GM21447 (cell line): Measurements from ENCODE around the gene ADCY4.

Experiments
- ATAC-seq: cut with Tn5 transposase; IDR thresholded peaks from one replicate; pipeline ENCODE4 v1.9.1; 2021; ENCODE audit not compliant: unreplicated experiment

ADCY4 gene

DNA sequence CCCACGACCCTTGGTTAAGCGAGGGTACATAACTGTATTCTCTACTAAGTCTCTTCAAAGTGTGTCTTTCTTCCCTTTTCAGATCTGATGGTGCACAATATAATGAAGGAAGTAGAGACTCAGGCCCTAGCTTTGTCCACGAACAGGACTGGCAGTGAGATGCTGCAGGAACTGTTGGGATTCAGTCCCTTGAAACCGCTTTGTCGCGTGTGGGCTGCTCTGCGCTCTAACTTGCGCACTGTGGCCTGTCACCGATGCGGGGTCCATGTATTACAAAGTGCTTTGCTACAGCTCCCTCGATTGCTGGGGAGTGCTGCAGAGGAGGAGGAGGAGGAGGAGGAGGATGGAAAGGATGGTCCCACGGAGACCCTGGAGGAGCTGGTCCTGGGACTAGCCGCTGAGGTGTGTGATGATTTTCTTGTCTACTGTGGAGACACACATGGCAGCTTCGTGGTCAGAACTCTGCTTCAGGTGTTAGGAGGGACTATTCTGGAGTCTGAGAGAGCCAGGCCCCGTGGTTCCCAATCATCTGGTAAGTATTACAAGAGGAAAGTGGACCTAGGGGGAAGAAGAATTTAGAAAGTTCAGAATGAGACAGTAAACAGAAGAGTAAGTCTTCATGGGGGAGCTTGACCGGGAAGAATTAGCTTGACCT lies 34.4 kb downstream of the ADCY4 start:
- ATAC-seq, result no peak

DNA sequence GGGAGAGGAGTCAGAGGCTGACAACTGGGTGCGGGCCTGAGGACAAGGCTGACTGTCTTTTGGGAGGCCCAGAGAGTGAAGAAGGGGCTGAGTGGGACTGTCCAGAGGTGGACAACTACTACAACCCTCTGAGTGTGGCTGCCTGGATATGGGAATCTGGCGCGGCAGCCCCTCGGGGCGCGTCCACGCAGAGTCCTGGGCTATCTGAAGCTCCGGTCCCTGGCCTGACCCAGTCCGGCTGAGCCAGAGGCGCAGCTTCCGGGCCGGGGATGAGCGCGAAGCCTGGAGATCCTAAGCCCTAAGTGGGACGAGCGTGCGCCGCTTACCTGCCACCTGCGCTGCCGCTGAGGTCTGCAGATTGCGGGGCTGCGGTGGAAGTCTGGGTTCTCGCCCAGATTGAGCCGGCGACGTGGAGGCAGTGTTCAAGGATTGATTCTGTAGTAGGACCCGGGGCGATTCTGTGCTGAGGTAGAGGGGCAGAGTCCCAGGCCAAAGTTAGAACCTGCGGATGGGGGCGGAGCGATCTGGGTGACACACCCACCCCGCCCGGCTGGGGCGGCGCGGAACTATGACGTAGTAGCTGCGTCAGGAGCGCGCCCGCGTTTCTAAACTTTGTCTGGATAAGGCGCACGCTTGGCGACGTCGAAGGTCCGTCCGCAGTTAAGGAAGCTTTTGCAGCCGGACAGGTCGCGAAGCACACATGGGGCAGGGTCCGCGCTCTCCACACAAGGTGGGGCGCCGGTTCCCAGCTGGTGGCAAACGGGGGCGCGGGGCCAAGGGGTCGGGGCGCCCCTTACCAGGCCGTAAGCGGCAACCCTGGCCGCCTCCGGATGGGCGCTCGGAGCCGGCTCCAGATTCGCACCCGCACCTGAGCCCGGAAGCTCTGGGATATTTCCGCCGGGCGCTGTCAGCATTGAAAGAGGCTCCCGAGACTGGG lies 35.3 kb downstream of the ADCY4 start, which contains the start of the genes DHRS1 and NOP9:
TSS of gene DHRS1 (minus strand) at position 526 of the 937 bp plus-strand sequence. CDS start 674 bp downstream, outside the sequence.
TSS of gene NOP9 (plus strand) at position 596 of the 937 bp plus-strand sequence. CDS start at position 701, 105 bp downstream.
- ATAC-seq, result peak; percentile 55

DNA sequence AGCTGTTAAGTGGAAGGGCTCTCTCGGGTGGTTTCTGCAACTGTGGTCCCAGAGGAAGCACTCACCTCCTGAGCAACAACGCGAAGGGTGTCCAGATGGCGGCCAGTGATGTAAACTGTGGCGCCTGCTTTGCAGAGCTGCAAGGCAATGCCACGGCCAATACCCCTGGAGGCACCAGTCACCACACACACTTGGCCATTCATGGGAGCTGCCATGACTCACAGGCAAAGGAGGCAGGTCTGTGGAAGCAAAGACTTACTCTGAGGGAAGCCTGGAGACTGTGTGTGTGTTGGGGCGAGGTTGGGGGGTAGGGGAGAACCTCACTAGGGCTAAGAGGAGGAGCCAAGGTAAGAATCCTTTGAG lies 36.0 kb downstream of the ADCY4 start:
- ATAC-seq, result no peak

DNA sequence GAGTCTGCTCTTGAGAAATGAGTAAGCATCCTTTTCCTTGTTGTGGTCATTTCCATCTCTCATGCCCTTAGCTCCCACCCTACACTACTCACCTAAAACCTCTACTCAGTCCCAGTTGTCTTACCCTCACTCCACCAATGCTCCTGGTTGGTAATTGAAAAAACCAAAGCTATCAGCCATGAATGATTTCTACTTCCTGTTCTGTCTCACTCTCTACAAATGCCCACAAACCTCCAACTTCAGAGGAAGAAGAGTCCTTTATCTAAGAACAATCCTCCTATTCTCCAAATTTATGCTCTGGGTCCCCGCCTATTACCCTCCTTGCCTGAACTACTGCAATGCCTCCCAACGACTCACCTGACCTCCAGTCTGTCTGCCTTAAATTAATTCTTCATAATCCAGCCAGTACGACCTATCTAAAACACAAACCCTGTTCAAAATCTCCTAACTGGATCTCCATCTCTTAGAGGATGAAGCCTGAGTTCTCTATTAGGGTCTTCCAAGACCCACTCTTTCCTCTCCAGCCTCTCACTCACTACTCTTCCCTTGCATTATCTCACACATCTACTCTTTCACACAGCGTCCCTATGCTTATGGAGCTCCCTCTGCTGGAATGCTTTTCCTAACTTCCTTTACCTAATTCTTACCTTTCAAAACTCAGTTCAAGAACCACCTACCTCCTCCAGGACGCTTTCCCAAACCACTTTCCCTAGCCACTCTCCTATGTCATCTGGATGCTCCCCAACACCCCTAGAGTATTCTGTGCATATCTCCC lies 37.5 kb downstream of the ADCY4 start:
- ATAC-seq, result peak; percentile 21

DNA sequence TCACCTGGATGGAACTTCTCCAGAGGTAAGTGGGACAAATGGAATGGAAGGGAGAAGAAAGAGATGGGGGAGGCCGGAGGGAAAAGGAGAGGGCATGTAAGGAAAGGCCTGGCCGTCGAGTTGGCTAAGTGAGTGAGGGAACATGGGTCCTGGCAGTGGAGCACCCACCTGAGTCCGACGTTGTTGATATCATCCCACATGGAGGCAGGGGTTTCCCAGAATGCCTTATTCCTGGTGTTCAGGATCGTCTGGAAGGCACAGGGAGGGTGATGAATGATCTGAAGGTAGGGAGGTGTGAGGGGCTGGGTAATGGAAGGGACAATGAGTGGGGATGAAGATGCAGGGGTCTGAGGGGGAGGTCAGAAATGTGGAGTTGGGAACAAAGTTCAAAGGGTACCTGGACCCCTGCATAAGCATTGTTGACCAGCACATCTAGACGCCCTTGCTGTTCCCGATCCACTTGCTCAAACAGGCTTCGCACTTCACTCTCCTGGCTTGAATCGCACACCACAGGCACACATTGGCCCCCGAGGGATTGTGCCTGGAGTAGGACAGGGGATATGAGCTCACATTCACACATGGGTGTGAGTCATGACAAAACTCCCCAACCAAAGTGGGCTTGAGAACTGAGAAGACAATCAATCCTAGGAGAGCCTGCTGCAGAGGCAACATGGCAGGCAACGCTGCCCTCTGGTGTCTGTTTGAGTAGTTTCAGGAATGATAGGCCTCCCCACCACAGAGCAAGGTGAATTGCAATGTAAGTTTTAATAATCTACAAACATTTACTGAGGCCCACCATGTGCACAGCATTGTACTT lies 38.3 kb downstream of the ADCY4 start:
- ATAC-seq, result peak; percentile 41

DNA sequence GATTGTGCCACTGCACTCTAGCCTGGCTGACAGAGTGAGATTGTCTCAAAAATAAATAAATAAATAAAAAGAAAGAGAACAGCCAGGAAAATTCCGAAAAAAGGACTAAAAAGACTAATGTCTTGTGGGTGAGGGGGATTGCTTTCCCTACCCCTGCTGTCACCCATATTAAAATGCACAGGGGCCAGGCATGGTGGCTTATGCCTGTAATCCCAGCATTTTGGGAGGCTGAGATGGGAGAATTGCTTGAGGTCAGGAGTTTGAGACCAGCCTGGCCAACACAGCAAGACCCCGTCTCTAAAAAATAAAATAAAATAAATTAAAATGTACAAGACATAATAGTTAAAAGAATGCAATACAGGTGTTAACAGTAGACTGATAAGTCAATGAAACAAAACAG lies 41.3 kb downstream of the ADCY4 start:
- no peak for ATAC-seq

DNA sequence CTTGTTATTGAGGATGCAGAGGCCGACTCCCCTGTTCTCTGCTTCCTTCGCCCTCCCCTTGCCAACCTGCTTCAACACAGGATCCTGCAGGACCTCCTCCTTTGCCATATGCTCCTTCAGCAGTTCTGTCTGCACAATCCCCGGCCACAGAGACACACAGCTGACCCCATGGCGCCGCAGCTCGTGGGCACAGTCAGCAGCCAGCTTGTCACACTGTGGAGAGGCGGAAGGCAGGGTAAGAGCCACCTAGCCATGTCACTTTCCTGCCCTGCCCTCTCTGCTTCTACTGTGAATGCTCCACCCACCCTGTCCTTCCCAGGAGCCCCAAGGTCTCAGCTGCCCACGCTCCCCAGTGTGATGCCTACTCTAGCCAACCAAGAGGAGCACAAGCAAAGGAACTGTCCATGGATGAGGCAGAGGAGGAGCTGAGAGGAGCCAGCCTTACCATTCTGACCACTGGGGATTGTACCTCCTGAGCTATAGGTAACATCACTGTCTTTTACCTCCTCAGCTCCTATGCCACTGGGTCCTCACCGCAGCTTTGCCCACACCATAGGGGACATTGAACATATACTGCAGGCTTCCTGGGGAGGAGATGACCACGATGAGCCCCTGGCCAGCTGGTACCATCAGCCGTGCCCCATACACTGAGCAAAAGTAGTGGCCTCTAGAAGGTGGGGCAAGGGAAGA lies 42.6 kb downstream of the ADCY4 start:
- no peak for ATAC-seq

DNA sequence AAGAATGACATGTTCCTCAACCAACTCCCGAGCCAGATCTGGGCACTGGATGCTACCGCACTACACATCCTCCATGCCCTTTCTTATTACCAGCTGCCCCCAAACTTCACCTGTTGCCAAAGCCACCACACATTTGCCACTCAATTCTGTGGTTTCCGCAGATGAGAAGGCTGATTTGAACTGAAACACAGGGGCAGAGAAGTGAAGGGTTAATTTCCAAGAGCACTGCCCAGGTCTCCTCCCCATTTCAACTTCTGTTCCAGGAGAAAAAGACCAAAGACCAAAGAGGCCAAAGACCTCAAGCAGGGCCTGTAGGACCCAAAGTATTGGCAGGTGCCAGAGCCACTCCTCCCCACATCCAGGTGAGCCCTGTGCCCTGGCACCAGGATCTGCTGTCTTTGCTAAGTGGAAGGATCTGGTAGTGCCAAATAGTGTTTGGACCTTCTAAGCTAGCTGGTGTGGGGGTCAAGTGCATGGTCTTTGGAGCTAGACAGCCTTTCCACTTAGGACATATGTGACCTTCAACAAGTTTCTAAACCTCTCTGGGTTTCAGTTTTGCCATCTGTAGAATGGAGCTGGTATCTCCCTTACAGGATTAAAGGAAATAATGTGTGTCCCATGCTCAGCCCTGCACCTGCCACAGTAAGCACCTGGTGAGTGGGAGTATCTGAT lies 43.3 kb downstream of the ADCY4 start:
- no peak for ATAC-seq

DNA sequence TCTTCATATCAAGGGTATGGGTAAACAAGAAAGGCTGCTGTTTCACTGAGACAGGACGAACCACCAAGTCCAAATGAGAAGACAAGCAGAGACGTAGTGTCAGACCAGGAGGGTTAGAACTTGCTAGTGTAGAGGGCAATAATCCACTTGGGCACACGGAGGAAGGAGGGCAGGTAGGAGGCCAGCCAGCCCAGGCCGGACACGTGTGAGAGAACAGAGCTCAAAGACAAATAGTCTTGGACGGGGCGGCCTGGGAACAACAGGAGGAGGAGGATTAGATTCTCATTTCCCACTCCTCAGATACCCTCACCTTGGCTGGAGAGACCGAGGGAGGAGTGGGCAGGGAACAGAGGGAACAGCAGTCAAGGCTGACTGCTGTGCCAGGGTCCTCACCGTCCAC lies 44.1 kb downstream of the ADCY4 start:
- ATAC-seq, result no peak

DNA sequence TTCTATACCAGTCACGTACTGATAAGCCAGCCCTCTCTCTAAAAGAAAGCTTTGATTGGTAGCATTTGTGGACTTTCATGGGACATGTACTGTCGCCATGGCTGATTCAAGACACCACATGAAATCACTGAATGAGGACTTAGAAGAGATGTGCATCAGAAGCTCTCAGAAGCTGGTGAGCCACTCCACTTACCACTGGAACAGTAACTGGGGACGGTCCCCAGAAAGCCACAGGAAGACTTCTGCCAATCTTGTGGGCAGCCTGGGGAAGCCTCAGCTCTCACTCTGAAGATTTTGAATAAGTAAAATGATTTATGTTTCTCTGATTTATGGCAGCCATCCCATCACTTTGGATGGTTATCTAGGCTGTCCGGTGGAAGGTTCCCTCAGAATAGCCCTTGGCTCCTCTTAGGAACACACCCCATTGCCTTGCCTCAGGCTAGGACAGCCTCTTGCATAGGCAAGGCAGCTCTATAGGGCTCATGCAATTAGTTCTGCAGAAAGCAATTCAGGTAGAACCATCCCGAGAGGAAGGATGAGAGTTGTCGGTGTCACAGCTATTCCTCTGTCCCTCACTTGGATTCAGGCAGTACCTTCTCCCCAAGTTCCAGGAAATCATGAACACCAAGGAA lies 45.1 kb downstream of the ADCY4 start:
- ATAC-seq, result peak; percentile 69

DNA sequence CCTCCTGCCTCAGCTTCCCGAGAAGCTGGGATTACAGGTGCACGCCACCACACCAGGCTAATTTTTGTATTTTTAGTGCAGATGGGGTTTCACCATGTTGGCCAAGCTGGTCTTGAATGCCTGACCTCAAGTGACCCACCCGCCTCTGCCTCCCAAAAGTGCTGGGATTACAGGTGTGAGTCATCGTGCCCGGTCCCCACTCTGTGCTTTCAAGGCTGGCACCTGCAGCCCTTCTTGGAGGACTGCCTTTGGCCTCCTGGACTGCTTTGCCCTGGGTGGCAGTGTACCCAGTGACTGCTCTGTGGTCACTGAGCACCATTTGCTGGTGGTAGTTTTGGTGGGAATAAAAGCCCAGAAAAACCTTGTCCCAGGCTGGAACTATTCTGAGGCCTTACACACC lies 47.9 kb downstream of the ADCY4 start:
- ATAC-seq, result no peak

DNA sequence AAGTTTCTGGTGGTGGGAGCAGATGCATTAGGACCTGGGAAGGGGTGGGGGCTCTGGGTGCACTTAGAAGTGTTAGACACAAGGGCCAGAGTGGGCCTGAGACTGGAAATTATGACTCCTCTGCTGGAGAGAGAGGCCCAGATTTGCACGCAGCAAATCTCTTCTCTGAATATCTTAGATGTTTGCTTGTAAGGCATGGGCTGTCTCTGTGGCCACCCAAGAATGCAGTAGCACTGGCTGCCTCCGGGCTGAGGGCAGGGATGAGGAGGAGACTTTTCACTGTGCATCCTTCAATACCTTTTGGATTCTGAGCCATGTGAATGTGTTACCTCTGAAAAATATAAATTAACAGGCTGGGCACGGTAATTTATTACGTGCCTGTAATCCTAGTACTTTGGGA lies 49.5 kb downstream of the ADCY4 start:
- ATAC-seq, result no peak

DNA sequence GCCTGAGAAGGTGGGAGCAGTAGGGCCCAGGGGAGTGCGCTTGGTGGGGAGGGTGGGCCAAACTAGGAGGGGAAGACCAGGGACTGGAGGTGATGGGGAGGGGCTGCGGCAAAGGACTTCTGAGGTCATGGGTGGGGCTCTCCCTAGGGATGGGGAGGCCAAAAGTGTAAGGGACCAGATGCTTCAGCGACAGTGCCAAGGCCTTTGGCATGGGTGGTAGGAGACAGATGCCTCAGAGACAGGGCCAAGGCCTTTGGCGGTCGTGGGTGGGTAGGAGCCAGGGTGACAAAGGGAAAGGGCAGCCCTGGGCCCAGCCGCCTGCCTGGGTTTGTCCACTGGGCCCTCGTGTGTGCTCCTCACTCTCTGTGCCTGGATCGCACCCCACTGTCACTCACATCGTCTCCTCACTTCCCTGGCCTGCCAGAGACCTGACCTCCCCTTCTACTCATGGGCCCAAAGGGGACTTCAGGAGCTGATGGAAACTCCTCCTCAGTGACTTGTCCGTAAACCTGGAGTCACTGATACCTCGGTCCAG lies 50.3 kb downstream of the ADCY4 start:
- no peak for ATAC-seq

DNA sequence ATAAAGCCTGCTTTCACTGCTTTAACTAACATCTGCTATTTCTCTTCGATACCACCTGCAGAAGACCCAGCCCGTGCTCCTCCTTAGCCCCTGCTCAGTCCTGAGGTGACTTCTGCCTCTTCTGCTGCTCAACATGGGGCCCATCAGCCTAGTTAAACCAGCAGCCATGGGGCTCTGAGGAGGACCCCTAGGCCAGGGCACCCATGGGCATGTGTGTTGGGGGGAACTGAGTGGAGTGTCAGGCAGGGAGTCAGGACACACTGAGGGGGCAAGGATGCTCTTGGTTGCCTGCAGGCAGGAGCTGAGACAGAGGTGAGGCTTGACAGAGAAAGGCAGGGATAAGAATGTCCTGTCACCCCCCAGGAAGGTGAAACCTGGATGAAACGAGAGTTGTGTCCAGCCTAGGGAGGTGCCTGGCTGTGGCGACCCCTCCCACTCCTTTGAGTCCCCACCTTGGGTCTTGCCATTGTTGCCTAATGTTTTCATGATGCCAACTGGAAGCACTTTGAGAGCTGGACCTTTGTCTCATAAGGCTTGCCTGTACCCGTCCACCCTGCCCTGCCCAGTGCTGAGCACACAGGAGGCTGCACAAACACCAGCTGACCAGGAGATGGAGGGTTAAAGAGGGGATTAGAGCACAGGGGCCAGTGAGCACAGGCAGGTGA lies 50.9 kb downstream of the ADCY4 start:
- ATAC-seq, result no peak

DNA sequence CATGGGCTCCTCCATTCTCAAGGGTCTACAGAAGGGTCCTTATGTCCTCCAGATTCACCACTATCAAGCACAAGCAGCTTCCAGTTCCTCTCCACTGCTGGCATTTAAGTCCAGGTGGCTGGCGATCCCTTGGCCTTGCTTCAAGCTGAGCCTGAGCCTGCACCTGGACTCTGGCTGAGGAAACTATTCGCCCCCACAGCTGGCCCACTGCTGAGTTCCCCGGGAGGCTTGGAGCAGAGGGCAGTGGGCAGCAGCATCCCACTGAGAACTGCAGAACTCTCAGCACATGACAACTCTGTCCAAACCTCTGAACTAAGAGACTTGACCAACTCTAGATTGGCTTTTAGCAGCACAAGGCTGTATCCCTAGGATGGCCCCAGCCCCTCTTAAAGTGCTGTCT lies 52.1 kb downstream of the ADCY4 start:
- no peak for ATAC-seq

DNA sequence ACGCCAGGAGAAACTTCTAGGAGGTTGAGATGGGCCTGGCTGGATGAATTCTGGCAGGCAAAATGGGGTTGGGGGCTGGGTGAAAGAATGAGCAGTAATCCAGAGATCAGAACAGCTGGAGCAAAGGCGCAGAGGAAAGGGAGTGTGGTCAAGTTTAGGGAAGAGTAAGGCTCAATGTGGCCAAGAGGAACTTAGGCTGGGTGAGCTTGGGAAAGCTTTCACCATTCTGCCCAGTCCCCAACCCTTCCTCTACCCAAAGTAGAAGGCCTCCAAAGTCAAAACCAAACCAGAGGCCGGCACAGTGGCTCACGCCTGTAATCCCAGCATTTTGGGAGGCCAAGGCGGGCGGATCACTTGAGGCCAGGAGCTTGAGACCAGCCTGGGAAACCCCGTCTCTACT lies 53.2 kb downstream of the ADCY4 start:
- ATAC-seq, result no peak

DNA sequence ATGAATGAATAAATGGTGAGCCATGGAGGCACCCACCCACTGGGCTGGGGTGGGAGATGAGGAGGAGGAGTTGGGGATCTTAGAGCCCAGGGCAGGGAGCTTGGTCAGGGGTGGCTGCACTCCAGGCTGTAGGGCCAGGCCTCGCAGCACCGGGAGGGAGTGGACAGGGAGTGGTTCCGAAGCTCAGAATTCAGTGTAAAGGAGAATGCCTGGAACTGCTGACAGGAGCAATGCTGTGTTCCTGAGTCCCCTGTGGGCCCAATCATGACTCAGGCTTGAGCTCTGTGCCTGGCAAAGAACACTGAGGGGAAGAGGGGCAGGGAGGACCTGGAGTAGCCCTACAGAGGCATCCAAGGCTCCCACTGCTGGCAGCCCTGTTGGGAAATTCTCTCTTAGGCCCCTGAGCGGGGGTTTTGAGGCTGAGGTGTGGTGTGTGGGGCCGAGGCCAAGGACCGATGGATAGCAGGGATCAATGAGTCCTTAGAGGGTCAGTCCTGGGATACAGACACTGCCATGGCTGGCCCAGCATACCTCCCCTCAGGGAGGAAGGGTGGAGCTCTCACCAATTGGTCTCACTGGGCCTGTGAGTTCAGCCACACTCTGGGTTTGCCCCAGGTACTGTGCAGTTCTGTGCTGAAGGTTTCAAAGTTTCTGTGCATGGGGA lies 53.9 kb downstream of the ADCY4 start:
- no peak for ATAC-seq
